Posterior cingulate gyrus (tissue), 11 donors: ENCODE data around the gene WNT9B.

Experiments
- DNase-seq, 10 donors: peaks; one replicate each; pipeline versions ENCODE4 v3.0.0 to v3.0.0-alpha.2; 2020 to 2021; ENCODE audit warnings: mixed read lengths in 3 of 10
- intact Hi-C: fragments of 100-400 bp; cut with DNase I; formaldehyde crosslinking; loops from one replicate; pipeline ENCODE4 v1.15.1; 2023

Gene WNT9B, protein sequence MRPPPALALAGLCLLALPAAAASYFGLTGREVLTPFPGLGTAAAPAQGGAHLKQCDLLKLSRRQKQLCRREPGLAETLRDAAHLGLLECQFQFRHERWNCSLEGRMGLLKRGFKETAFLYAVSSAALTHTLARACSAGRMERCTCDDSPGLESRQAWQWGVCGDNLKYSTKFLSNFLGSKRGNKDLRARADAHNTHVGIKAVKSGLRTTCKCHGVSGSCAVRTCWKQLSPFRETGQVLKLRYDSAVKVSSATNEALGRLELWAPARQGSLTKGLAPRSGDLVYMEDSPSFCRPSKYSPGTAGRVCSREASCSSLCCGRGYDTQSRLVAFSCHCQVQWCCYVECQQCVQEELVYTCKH

DNA sequence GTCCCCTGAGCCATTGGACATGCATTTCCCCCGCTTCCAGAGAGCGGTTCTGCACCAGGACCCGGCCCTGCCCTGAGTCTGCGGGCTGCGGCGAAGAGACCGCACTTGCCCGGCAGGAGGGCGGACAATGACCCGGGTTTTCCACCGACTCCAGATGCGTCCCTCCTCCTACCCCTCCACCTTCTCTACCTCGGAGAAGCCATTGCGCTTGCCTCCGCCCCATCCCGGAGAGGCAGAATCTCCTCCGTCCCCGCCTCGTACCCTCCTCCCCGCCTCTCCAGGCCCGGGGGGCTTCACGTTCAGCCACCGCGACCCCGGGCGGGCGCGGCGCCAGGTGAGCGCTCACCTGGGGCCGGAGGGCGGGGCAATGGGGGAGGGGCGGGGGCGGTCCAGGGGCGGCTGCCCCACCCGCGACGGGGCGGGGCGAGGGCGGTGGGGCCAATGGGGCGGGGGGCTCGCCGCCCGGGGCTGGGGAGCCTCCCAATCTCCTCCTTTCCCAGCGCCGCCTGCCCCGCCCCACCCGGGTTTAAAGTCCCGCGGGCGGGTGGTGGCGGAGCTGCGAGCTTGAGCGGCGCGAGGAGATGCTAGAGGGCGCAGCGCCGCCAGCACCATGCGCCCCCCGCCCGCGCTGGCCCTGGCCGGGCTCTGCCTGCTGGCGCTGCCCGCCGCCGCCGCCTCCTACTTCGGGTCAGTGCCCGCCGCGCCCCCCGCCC lies at the start of gene WNT9B:
WNT9B (plus strand) TSS at position 555 of the 713 bp plus-strand sequence; CDS start at position 611, 56 bp downstream.
- peak in 2 of 10 donors; percentile 18 to 22 for DNase-seq
- intact Hi-C loops = no loop called here

DNA sequence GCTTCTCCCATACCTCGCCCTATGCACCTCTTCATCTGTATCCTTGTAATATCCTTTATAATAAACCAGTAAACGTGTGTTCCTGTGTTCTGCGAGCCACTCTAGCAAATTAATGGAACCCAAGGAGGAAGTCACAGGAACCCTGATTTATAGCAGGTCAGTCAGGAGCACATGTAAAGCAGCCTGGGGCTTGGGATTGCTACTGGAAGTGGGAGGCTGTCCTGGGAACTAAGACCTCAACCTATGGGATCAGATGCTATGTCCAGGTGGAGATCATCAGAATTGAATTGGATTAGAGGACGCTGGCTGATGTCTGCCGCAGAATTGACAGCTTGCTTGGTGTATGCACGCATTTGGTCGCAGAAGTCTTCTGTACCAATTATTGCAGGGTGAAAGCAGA lies 48.6 kb upstream of the WNT9B start:
- intact Hi-C loops = no loop called here
- no peak for DNase-seq

DNA sequence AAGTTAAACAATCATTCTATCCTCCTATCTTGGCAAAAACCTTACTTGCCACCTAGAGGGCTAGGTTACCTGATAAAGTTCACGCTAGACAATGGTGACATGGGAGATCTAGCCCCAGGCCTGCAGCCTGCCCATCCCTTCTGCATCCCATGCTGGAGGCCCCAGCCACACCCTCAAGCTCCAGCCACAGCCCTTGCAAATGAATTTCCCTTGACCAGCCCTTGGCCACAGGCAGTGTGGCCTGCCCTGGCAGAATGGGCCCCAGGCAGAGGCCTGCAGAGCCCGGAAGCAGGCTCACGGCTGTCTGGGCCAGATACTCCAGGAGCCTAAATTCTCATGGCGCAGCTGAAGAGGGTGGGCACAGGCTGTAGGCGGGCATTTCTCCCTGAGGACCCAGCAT lies 47.8 kb upstream of the WNT9B start:
- intact Hi-C loops = no loop called here
- DNase-seq = no peak

DNA sequence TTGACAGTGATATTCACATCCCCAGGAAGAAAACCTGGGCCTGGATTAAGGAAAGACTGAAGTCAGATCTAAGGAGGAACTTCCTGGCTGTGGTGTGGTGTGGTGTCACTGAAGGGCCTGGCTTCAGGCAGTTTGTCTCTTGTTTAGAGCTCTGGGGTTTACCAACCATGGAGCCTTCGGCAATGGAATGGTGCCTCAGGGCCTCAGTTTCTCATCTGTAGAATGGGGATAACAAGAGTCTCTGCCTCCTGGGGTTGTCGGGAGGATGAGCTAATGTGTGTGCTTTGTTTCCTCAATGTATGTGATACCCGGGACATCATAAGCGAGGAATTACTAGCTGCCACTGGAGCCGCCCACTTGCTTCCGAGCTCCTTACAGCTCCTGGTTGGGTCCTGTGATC lies 45.6 kb upstream of the WNT9B start:
- peak in 1 of 10 donors; percentile 2 for DNase-seq
- intact Hi-C loops = no loop called here

DNA sequence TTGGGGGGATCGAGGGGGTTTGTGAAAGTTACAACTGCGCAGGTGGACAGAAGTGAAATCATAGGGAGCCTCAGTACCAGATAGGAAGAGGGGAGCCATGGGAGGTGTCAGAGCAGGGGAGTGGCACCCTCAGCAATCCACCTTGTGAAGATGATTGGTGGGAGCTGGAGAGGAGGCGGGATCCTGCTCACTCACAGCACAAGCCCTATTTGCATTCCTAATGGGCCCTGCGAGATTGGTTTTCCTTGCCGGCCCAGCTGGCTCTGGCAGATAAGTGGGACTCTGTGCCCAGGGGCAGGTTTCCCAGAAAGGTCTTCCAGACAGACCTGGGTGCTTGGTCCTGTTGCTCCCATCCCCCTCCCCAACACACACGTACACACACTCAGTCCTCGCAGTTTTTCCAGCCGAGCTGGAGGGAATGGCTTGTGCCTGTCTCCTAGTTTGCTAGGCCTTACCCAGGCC lies 42.2 kb upstream of the WNT9B start:
- intact Hi-C loops = no loop called here
- DNase-seq = peak in 1 of 10 donors; percentile 84

DNA sequence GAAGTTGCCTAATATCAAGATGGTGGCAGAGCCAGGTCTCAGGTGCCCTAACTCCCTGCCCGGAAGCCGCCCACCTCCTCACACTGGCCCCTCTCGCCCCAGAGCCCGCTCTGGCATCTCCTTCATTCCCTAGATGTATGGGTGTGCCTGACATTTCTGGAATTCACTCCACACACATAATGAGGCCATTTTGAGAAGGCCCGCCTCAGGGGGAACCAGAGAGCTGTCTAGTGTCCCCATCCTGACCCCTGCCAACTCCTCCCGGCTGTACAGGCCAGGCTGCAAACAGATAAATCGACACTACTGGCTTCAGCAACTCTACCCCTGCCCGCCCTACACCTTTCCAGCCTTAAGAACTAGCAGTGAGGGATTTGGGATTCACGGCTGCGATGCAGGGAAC lies 40.5 kb upstream of the WNT9B start:
- no peak for DNase-seq
- intact Hi-C loops = no loop called here

DNA sequence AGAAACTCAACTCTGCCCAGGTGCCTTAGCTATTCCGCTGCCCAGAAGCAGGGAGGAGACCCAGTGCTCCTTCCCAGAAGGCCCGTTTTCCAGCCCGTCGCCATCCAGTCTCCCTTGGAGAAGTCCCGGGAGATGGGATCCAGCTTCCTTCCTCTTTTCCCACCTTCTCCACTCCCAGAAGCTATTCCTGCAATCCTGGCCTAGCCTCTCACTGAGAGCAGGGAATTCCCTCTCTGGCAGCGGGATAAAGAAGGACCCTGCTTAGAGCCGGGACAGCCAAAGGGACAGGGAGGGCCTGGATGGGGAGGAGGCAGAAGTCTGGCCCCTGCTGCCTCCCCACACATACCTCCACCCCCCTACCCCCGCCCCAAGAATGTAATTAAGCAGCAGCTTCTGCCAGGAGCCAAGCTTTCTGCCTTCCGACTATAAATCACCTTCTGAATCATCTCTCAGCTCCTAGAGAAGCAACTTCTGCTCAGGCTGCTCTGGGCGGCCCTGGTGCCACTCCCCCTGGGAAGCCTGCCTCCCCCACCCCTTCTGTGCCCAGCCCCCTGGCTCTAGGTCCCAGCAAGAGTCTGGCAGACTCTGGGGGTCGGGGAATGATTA lies 39.3 kb upstream of the WNT9B start:
- DNase-seq = peak in 1 of 10 donors; percentile 61
- intact Hi-C loops = no loop called here

DNA sequence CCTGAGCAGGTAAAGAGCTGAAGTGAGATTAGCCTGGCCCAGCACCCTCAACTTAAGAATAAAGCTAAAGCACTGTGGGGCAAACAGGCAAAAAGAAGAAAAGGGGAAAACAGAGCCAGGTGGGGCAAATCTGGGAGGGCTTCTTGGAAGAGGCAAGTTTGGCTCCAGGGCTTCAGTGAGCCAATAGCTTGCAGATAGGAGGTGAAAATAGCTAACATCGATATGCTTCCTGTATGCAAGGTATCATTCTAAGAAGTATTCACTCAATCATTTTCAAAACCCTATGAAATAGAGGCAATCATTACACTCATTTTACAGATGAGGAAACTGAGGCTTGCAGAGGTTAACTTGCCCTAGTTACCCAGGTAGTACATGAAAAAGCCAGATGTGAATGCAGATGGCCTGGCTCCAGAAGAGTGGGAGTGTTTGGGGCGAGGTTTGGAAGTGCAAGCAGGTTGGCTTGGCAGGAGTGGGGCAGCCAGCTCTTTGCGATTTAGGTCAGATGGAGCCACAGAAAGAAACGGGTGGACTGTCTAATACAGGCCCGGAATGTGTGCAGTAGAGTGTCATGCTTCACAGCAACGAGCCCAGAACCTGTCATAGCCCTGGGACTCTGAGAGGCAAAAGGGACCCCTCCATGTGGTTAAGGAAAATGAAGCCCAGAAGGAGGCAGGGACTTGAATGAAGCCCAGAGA lies 38.6 kb upstream of the WNT9B start:
- DNase-seq = peak in 2 of 10 donors; percentile 36 to 46
- intact Hi-C loops = no loop called here

DNA sequence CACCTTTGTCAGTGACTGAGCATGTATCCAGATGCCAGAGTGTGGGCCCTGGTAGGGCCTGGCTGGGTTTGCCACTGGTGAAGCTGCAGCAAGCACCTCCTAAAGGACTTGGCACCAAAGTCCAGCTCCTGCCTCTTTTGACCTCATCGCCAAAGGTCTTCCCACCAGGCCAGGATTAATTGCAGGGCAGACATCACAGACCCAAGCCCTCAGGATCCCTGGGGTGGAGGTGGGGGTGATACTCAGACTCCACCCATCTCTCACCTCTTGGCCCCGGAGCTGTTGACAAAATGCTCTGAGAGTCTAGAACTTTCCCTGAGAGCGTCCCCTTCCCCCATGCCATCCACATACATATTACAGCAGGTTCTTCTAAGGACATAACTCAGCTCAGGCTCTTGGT lies 37.5 kb upstream of the WNT9B start:
- intact Hi-C loops = no loop called here
- peak in 1 of 10 donors; percentile 50 for DNase-seq

DNA sequence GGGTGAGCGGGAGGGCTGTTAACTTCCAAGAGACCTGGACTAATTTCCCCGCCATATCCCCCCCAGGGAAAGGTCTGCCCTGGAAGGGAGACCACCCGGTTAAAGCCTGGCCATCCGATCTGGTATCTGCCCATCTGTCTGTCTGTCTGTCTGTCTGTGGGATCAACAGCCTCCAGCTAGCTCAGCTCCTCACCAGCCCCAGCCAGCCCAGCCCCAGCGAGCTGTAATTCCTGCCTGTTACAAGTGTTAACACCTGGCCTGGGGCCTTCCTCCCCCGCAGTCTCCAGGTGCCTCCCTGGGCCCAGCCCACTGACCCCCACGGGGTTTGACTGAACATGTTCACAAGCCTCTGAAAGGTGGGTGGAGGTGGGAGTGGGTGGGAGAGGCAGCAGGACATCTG lies 36.9 kb upstream of the WNT9B start:
- DNase-seq = peak in 1 of 10 donors; percentile 82
- intact Hi-C loops = no loop called here

DNA sequence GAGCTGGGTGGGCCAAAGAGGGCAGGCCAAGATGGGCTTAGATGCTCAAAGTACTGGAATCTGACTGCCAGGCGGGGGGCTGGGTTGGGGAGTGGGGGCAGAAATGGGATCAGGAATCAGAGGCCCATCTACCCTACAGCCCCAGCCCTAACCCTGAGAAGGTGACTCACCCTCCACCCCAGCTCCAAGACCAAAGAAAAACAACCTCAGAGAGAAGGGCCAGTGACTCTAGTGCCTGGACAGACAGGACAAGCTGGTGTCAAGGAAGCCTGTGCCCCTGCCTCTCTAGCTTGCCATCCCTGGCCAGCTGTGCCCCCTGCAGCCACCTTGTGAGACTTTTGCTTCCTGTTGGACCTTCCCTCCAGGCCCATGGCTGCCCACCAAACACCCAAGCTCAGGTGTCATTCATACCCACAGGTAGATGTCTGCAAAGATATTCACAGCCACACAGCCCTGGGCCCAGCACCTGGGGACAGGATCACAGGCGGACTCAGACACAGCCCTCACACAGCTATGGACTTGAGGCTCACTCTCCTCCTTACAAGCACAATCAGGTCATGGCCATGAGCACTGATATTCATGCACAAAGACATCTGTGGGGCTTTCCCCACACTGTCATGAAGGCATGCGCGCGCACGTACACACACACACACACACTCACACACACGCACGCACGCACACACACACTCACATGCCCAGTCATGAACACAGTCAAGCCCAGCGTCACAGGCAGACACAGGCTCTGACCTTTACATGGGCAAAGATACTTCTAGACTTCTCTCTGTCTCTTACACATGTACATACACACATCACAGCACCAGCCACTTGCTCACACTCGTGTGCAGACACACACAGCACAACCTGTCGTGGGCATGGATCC lies 35.7 kb upstream of the WNT9B start:
- intact Hi-C loops = no loop called here
- DNase-seq = peak in 1 of 10 donors; percentile 78

DNA sequence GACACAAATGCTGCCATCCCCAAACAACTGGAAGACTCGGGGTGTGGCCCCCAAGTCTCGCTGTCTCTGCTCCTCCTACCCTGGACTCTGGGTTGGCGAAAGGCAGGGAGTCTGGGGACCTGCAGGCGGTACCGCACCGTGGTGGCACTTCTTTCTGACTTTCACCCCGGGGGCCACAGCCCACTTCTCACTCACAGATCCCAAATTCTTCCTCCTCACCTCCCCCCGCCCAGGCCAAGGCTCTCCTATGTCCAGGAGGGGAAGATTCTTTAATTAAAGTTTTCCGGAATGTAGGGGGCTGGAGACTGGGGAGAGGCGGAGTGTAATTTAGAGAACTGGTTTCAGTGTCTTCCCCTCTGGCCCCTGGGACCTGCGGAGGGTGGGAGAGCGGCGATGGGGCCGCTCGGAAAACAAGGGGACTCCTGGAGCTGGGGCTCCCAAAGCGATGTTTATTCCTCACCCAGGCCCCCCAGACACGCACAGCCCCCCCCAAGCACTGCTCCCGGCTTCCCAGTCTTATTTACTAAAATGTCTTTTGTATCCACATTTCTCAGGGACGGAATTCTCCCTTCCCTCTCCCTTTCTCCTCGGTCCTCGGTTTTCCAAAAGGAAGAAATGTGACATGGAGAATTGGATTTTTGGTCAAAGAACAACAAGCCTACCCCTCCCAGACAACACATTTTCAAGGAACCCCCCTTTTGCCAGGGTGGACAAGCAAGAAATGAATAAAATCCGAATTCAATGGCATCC lies 34.1 kb upstream of the WNT9B start:
- intact Hi-C loops = no loop called here
- peak in 2 of 10 donors; percentile 61 to 69 for DNase-seq

DNA sequence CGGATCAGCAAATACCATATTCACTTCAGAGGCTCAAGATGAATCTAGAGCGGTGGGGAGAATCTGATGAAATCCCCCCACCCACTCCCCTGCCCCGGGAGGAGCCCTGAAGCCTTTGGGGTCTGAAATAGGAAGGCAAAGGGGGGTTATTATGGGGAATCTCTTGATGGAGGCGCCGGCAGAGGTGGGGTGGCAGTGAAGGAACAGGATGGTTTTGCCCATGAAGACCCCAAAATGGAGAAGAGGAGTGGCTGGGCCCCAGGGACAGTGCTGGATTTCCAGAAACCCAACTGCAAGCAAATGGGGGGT lies 33.5 kb upstream of the WNT9B start:
- peak in 1 of 10 donors; percentile 34 for DNase-seq
- intact Hi-C loops = no loop called here

DNA sequence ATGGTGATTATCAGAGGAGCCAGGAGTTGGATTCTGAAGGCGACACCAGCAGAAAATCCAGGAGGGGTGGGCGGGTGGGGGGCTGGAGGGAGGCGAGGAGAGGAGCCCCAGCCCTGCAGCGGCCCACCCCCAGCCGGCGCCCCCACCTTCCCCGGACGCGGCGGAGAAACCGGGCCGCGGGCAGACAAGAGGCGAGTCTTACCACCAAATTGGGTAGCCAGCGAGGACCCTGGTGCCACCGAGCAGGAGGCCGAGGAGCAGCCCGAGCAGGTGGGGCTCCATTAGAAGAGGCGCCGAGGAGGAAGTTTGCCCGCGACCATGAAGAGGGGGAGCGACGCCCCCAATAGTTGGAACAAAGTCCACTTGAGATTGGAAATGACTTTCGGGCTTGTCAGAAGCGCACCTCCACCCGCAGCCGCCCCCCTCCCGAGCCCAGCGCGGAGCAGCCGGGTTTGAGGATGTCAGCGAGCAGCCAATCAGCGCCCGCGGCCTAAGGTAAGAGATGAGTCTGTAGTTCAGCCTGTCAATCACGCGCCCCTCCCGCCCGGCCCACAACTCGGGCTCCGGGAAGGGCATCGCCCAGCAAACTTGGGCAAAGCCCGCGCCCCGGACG lies 33.0 kb upstream of the WNT9B start, which contains the start of gene WNT3:
WNT3 (minus strand) TSS at position 377 of the 613 bp plus-strand sequence; CDS start at position 282, 95 bp downstream.
- intact Hi-C loops = no loop called here
- DNase-seq = peak in 9 of 10 donors; percentile 19 to 94 (median 58)

DNA sequence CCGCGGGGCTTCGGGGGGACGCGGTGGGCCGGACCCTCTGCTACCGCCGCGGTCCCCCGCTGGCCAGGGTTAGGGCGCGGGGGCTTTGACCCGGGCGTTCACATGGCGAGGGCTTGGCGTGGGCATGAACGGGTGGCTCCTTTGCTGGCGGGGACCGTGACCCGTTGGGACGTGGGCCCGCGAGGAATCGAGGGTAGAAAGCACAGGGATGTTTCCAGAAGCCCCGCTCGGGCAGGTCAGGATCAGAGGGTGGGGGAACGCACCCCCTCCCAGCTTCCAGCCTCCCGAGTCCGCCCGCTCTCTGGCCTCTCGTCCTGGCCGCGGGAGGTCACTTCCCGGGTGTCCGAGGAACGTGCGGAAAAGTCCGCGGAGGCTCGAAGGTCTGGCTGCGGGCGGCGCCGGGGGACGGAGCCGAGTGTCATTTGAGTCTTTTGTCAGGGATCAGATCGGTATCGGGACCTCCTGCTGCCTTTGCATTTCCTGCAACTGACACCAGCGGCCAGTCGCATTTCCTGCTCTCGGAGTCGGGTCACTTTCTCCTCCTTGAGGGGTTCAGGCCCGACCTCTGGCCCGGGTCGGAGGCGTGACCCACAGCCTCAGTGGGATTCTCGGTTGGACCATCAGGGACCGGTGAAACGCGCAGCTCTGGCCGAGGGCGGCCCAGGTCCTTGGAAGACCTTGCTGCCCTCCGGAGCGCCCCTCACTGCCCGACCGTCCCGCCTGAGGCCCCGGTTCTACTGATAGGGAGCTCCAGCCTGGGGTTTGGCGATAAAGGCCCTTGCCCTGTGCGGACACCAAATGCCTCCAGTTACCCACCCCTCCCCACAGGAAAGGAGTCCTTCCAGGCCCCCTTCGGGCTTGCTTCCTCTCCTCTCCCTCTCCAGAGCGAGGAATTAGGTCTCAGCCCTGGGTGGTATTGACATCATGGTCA lies 32.2 kb upstream of the WNT9B start:
- DNase-seq = peak in 3 of 10 donors; percentile 72 to 84 (median 77)
- intact Hi-C loops = no loop called here

DNA sequence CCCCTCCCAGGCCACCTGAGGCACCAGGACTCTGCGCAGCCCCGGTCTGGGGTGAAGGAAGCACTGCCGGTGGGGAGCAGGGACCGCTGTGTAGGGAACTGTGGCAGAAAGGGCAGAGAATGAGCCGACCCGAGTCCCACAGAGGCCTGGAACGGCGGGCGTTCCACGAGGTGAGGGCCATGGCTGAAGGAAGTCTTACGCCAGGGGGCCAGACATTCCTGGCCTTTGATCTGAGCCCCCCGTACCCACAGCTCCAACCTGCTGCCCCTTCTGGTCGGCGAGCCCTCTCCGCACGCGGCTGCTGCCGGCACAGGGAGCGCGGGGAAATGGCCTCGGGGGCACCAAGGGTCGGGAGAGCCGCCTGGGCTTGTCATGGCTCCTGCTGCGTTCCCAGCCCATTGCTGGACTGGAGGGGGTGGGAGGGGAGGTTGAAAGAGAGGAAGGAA lies 31.5 kb upstream of the WNT9B start:
- intact Hi-C loops = no loop called here
- peak in 3 of 10 donors; percentile 59 to 67 (median 64) for DNase-seq
